ENCODE measurements around the gene RPL36A. TPM values are rescaled to one million over a fixed set of nuclear protein-coding genes. Genes with fewer than 3 reads are reported as not detected.

The RPL36A gene
- total RNA-seq, 1 donor from 2014 or later, result 185 TPM

Other genes starting within 250 kb of the RPL36A start
- gene DRP2, start 171.2 kb upstream of the RPL36A start, total RNA-seq, result 4.2 and 5.4 TPM in 2 replicates
- gene TAF7L, start 99.7 kb upstream of the RPL36A start, total RNA-seq, result 0.27 and 0.29 TPM in 2 replicates
- gene TIMM8A, start 42.3 kb upstream of the RPL36A start, total RNA-seq, result 16.7 and 18.5 TPM in 2 replicates
- gene BTK, start 4.8 kb upstream of the RPL36A start, total RNA-seq, result 0.43 and 0.79 TPM in 2 replicates
- 48.0 and 51.9 TPM in 2 replicates for gene GLA, start 16.9 kb downstream of the RPL36A start, total RNA-seq
- gene HNRNPH2, start 17.2 kb downstream of the RPL36A start, total RNA-seq, result 47.5 and 48.9 TPM in 2 replicates
- gene ARMCX4, start 94.4 kb downstream of the RPL36A start, total RNA-seq, result 9.6 and 10.8 TPM in 2 replicates
- gene ARMCX1, start 159.5 kb downstream of the RPL36A start, total RNA-seq, result 17.9 and 20.1 TPM in 2 replicates
- gene ARMCX6, start 227.0 kb downstream of the RPL36A start, total RNA-seq, result 68.0 and 71.2 TPM in 2 replicates
- 108 and 109 TPM in 2 replicates for gene ARMCX3, start 232.1 kb downstream of the RPL36A start, total RNA-seq

Data from astrocyte (in vitro differentiated cells and primary cell).